Body of pancreas (tissue), 4 donors: ENCODE results near the gene LRRC49.
"Not testable (repeated sequence)": the region's sequence is repeated elsewhere in the genome, so short reads cannot be mapped to it uniquely, and the experiment has no call there.

Experiments
- CTCF ChIP-seq, 7 experiments: fragments of 450-650 bp in 4 of 7; fragments of 200-600 bp in 3 of 7; sonication (generic) in 3 of 7; IDR thresholded peaks; one replicate each; pipeline ENCODE4 v1.5.1; 2016 to 2019; ENCODE audit warnings: antibody characterized with exemption in 7 of 7
- POLR2A ChIP-seq, 3 donors: fragments of 450-650 bp; IDR thresholded peaks; one replicate each; pipeline ENCODE4 v1.6.1; 2016; ENCODE audit warnings: antibody characterized with exemption in 3 of 3, mild to moderate bottlenecking in 2 of 3

DNA sequence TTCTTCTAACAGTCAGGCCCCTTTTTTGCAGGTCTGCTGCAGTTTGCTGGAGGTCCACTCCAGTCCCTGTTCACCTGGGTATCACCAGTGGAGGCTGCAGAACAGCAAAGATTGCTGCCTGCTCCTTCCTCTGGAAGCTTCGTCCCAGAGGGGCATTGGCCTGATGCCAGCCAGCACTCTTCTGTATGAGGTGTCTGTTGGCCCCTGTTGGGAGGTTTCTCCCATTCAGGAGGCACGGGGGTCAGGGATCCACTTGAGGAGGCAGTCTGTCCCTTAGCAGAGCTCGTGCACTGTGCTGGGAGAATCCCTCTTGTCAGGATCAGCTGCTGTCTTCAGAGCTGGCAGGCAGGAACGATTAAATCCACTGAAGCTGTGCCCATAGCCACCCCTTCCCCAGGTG lies 138.6 kb downstream of the LRRC49 start:
- TF ChIP-seq CTCF, POLR2A (IDR thresholded peaks at IDR 0.05): not testable (repeated sequence)
